ENCODE measurements around the gene PRLH. TPM values are rescaled to one million over a fixed set of nuclear protein-coding genes. Genes with fewer than 3 reads are reported as not detected.

PRLH gene
- total RNA-seq, 1 experiment from 2014 or later: not detected

- Histone ChIP-seq H3K9me3 (replicated peaks) (no peaks in the 10 kb centered on the region), H3K36me3 (no peaks in the 10 kb centered on the region), H3K4me1 (no peaks in the 10 kb centered on the region), H3K4me3 (no peak overlapping the region), H3K27me3 (0 out of 2 replicates have a peak, but pooled peaks cover 11% of the 10 kb centered on the region), H3K27ac (no peak overlapping the region)
- no peak for DNase-seq
Observed at GRCh38 chr2:237547841-237548416, 18.4 kb upstream of the PRLH start.

DNA sequence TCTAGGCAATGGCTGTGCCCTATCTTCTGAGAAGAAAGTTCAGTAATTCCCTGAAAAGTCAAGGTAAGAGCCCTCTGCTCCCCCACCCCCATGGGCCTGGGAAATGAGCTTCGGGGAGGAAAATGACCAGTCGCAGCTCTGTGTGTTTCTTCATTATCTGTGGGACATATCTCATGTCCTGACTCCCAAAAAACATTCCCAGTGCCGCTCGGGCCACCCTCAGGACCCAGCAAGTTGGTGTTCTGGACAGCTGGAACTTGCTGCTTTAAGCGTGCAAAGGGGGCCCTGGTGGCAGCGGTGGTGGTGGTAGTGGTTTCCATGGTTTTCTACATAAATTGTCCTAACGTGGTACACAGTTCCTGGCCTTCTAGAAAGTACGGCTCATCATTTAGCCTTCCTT lies 17.2 kb upstream of the PRLH start:
- Histone ChIP-seq H3K4me3 (no peak overlapping the region), H3K27me3 (0 out of 2 replicates have a peak, but pooled peaks cover 11% of the 10 kb centered on the region), H3K4me1 (no peaks in the 10 kb centered on the region), H3K36me3 (no peaks in the 10 kb centered on the region), H3K27ac (no peak overlapping the region), H3K9me3 (replicated peaks) (no peaks in the 10 kb centered on the region)
- DNase-seq: no peak

DNA sequence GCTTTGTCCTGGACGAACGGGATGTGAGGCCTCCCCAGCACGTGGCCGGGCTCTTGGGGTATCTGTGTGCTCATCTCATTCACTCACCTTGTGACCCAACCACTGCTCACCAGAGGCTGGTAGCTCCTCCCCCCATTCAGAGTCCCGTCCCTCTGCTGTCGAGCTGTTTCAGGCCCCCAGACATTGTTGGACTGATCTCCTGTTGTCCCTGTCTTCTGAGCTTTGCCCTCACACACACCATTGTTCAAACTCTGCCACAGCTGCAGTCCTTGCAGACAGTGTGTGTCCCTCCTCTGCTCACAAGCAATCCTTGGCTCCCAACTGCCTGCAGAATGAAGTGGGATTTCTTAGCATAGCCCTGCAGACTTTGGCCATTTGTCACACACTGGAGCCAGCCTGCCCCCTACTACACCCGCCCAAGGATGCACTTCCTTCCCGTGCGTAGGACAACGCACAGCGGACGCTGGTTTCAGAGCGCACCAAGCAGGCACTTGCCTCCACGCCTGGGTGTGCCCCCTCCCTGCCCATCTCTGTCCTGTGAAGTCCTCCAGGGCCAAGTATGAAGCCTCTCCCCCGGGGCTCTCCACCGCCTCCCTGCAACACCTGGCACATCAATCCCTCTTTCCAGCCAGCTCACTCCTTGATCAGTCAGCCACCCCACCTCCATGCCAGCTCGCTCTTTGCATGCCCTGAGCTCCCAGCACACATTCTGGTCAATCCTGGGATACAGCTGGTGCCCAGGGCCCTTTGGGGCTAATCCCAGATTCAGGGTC lies 16.5 kb upstream of the PRLH start:
- no peak for DNase-seq
- no peak overlapping the region for H3K4me3 ChIP-seq

DNA sequence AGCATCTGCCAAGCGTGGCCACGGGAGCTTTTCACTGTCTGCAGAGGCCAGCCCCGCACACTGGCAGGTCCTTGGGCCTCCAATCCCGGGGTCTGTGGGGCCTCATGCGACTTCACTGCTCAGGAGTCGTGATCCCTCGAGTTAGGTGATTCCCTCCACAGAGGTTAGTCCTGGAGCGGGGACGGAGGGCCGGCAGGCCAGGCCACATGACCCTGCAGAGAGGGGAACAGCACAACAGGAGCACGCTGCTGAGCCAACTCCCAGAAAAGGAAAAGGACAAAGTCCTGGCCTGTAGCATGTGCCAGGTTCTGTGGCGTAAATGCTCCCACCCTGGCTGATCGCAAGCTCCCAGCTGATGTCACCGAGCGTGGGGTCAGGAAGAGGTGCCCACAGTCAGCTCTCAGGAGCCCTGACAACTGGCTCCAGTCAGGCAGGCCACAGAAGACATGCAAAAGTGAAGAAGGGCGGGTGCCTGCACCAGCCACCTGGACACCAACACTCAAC lies 15.3 kb upstream of the PRLH start:
- Histone ChIP-seq H3K4me1 (no peaks in the 10 kb centered on the region), H3K36me3 (no peaks in the 10 kb centered on the region), H3K27ac (no peak overlapping the region), H3K4me3 (no peak overlapping the region), H3K27me3 (0 out of 2 replicates have a peak, but pooled peaks cover 11% of the 10 kb centered on the region), H3K9me3 (replicated peaks) (peaks cover 11% of the 10 kb centered on the region; the same call in 1 of the 2 replicates)
- no peak for DNase-seq

More for the DNA sequence above, 16.5 kb upstream of the PRLH start:
- no peak overlapping the region for H3K27ac ChIP-seq
- no peaks in the 10 kb centered on the region for H3K36me3 ChIP-seq
- no peaks in the 10 kb centered on the region for H3K4me1 ChIP-seq
- H3K27me3 ChIP-seq: 0 out of 2 replicates have a peak, but pooled peaks cover 11% of the 10 kb centered on the region
- no peaks in the 10 kb centered on the region for H3K9me3 ChIP-seq (replicated peaks)

- no peak for DNase-seq
- Histone ChIP-seq H3K4me3 (no peak overlapping the region), H3K9me3 (replicated peaks) (peaks cover 14% of the 10 kb centered on the region; the same call in 1 of the 2 replicates), H3K36me3 (no peaks in the 10 kb centered on the region), H3K4me1 (peaks cover 1% of the 10 kb centered on the region; the same call in 1 of the 2 replicates), H3K27me3 (0 out of 2 replicates have a peak, but pooled peaks cover 11% of the 10 kb centered on the region), H3K27ac (no peak overlapping the region)
Observed at GRCh38 chr2:237552908-237553307, 13.5 kb upstream of the PRLH start.

- H3K36me3 ChIP-seq: no peaks in the 10 kb centered on the region
- H3K9me3 ChIP-seq (replicated peaks): peaks cover 14% of the 10 kb centered on the region; the same call in 1 of the 2 replicates
- H3K4me1 ChIP-seq: peaks cover 9% of the 10 kb centered on the region; the same call in 1 of the 2 replicates
- H3K4me3 ChIP-seq: no peak overlapping the region
- H3K27me3 ChIP-seq: 0 out of 2 replicates have a peak, but pooled peaks cover 2% of the 10 kb centered on the region
- DNase-seq: no peak
- no peak overlapping the region for H3K27ac ChIP-seq
Observed at GRCh38 chr2:237553948-237554347, 12.4 kb upstream of the PRLH start.

GRCh38 chr2:237555560-237555959 lies 10.8 kb upstream of the PRLH start:
- DNase-seq: no peak
- Histone ChIP-seq H3K27ac (no peak overlapping the region), H3K27me3 (no peaks in the 10 kb centered on the region), H3K4me1 (peaks cover 9% of the 10 kb centered on the region; the same call in 1 of the 2 replicates), H3K36me3 (no peaks in the 10 kb centered on the region), H3K9me3 (replicated peaks) (peaks cover 14% of the 10 kb centered on the region; the same call in 1 of the 2 replicates), H3K4me3 (no peak overlapping the region)

- no peak overlapping the region for H3K4me3 ChIP-seq
- DNase-seq: no peak
- no peaks in the 10 kb centered on the region for H3K27me3 ChIP-seq
- peaks cover 14% of the 10 kb centered on the region; the same call in 1 of the 2 replicates for H3K9me3 ChIP-seq (replicated peaks)
- peaks cover 9% of the 10 kb centered on the region; the same call in 1 of the 2 replicates for H3K4me1 ChIP-seq
- no peaks in the 10 kb centered on the region for H3K36me3 ChIP-seq
- no peak overlapping the region for H3K27ac ChIP-seq
Observed at GRCh38 chr2:237556773-237557632, 9.4 kb upstream of the PRLH start.

- no peak overlapping the region for H3K27ac ChIP-seq
- no peak overlapping the region for H3K4me3 ChIP-seq
- peaks cover 9% of the 10 kb centered on the region; the same call in 1 of the 2 replicates for H3K4me1 ChIP-seq
- DNase-seq: no peak
- no peaks in the 10 kb centered on the region for H3K27me3 ChIP-seq
- no peaks in the 10 kb centered on the region for H3K36me3 ChIP-seq
- H3K9me3 ChIP-seq (replicated peaks): peaks cover 14% of the 10 kb centered on the region; the same call in 1 of the 2 replicates
Observed at GRCh38 chr2:237557633-237558015, 8.8 kb upstream of the PRLH start.

GRCh38 chr2:237558961-237559641 lies 7.3 kb upstream of the PRLH start:
- Histone ChIP-seq H3K27me3 (no peaks in the 10 kb centered on the region), H3K9me3 (replicated peaks) (peaks cover 14% of the 10 kb centered on the region; the same call in 1 of the 2 replicates), H3K36me3 (no peaks in the 10 kb centered on the region), H3K4me3 (no peak overlapping the region), H3K27ac (no peak overlapping the region), H3K4me1 (peaks cover 9% of the 10 kb centered on the region; the same call in 1 of the 2 replicates)
- peak; percentile 80 to 88 for DNase-seq

DNA sequence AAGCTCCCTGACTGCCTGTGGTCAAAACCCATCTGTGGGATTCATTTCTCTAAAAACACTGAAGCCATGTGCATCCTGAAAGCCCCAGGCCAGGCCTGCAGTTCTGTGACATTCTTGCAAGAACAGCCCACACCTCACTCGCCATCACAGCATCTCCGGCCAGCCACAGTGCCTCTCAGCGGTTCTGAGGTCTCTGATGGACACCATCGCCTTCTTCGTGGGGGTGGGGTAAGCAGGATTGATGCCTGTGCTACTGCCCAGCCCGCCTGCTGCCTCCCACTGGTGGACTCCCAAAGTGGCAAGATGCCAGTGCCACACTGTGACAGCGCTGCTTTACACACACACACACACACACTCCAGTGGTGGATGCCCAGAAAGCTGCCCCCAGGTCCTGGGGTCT lies 5.2 kb upstream of the PRLH start:
- no peak overlapping the region for H3K27ac ChIP-seq
- peaks cover 9% of the 10 kb centered on the region; the same call in 1 of the 2 replicates for H3K4me1 ChIP-seq
- no peaks in the 10 kb centered on the region for H3K36me3 ChIP-seq
- H3K4me3 ChIP-seq: no peak overlapping the region
- peaks cover 12% of the 10 kb centered on the region for H3K9me3 ChIP-seq (replicated peaks)
- DNase-seq: no peak
- no peaks in the 10 kb centered on the region for H3K27me3 ChIP-seq

DNA sequence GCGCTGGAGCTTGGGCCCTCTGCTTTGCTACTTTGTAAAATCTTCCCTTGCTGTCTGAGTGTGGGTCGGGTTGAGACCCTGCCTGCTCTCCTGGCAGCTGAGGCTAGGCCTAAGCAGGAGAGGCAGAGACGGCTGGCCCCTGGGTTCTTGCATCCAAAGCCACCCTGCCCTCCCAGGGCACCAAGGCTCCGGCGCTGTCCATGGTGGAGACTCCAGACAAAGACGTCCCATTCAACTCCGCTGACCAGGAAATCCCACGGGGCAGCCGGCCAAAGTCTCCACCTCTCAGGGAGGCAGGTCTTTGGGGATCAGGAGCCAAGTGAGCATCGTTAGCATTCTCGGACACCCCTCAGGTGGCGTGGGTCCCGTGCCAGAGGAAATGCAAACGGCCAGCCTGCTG lies 2.6 kb upstream of the PRLH start:
- Histone ChIP-seq H3K36me3 (no peaks in the 10 kb centered on the region), H3K9me3 (replicated peaks) (peaks cover 10% of the 10 kb centered on the region), H3K27me3 (no peaks in the 10 kb centered on the region), H3K4me1 (peaks cover 1% of the 10 kb centered on the region; the same call in 1 of the 2 replicates), H3K4me3 (no peak overlapping the region), H3K27ac (no peak overlapping the region)
- DNase-seq: peak; percentile 51 to 53

DNA sequence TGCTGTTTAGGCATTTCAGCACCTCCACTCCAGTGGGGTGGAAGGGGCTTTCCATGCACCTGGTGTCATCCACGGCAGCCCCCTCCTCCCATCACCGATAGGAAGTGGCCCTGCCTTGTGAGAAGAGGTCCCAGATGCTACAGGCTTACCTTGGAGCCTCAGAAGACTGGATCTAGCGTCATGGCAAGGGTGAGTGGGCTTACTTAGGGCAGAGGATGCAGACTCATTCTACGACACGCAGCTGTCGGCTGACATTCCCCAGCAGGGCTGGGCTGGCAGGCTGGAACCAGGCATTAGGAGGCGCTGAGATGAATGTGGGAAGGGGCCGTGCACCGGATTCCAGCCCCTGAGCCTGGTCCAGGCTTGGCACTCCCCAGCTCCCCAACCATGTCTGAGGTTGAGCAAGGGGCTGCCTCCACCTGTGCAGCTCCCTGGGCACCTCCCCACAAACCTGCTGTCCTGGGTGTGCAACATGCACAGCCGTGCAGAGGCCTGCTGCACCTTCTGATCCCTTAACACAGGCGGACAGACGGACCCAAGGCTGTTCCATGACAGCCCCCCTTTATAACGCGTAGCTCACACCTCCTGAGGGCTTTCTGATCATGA lies 1.7 kb upstream of the PRLH start:
- H3K36me3 ChIP-seq: no peaks in the 10 kb centered on the region
- H3K4me3 ChIP-seq: no peak overlapping the region
- no peak overlapping the region for H3K27ac ChIP-seq
- no peaks in the 10 kb centered on the region for H3K4me1 ChIP-seq
- no peak for DNase-seq
- H3K27me3 ChIP-seq: no peaks in the 10 kb centered on the region
- H3K9me3 ChIP-seq (replicated peaks): peaks cover 10% of the 10 kb centered on the region

Measured in SJCRH30 (cell line).